ENCODE results near the gene ARID5B.

Gene ARID5B

DNA sequence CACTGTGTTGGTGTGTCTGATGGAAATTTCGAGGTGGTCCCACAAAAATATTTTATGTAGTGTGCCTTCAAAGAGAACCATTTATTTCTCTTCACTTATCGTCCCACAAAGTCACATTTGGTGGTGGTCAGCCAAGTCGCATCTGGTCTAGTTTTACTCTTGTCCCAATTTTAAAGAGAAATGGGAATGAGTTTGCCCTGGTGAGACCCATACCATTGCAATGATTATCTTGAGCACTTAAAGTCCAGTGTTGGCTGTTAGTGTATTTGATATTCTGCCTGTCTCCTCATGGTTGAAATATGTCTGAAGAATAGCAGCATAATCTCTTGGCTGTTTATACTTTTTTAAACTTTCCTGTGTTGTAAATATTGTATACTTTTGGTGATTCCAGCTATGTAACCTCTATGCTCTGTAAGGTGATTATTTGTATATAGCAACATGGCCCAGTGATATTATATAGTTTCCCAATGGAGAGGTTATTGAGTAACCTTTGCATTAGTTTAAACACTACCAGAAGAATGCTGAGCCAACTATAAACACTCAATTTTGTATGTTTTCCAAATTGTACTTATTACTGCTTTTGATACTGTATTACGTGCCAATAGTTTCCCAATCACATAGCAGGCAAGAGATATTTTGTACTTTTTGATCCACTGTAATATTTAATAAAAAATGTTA is 194.9 kb downstream of the ARID5B start:
- no peak for DNase-seq (ENCODE audit: low spot score)

DNA sequence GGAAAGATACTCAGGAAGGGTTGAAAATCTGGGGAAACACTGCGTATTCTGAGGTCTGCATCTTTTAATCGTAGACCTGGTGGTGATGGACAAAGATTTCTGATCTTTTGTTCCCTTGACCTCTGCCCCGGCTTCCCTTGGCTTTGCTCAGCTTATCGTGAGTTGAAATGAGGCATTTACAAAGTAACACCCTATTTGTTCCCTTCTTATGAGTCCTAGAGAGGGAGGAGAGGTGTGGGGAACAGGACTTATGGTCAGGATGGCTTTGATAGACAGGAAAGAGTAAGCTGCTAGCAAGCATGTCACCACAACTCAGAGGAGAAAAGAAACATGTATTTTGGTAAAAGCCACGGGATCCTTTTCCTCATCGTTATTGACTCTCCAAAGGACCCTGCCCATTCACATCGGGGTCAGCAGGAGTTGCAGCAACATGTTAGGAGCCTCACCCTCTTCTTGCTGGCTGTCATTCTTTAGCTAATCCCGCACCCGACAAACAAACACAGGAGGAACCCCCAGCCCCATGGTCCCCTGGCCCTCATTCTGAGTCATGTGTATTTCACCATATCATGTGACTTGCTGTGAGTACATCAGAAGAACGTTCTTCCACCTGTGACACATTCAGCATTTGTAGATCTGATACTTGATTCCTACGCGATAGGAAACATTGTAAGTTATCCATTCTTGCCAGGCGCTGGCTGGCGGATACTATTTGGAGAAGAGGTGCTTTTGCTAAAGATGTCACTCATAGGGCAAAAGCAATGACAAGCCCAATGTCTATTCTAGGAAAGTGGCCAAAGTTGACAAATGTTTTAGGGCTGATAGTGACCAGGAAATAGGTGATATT is 197.0 kb downstream of the ARID5B start:
- no peak for DNase-seq (ENCODE audit: low spot score)

DNA sequence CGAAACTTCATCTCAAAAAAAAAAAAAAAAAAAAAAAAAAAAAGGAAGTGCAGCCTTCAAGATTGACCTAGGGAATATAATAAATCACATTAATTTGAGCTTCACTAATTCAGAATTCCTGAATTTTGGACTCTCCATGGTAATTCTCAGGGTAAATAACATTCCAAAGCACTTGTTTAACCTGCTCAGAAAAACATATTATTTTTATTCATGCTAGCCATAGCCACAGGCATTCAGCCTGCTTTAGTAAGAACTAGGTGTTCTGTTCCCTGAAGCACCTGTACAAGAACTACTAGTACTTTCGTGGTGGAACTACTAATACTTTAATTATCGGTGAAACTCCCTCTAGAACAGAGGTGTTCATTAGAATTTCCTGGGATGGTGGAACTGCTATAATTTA is 197.8 kb downstream of the ARID5B start:
- DNase-seq (ENCODE audit: low spot score): no peak

DNA sequence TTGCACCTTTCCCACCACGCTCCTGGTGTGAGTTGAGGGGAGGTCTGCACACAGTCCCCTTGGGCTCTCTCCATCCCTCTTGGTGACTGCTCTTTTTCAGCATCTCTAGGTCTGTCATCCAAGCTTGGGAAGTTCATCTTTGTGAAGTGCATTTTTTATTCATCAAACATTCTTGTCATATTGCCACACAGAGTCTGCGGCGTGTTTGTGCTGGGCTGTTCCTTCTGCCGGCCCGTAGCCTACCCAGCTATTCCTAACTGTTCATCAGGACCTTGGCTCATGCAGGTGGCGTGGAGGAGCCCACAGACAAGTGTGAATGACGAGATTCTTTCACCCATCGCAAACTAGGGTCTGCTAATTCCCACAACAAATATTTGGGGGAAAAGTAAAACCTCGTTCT is 202.4 kb downstream of the ARID5B start:
- no peak for DNase-seq (ENCODE audit: low spot score)

DNA sequence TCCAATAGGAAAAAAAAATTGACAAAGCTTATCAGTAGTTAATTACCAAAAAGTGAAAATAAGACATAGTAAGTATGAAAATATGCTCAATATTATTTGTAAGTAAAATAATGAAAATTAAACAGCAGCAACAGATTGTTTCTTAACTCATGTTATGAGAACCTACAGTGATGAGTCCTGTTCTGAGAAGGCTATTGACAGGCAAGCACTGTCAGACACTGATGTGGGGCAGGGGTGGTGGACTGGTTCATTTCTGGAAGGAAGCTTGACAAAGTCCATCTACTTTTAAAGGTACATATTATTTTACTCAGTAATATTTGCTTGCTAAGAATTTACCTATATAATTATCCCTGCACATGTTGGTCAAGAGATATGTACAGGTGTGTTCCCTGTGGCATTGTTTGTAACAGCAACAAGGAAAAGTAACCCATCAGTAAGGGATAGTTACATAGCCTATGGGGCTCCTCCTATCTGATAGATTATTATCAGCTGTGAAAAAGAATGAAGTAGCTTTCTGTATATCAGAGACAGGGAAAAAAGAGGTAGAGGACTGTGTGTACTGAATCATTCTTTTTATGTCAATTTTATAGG is 205.5 kb downstream of the ARID5B start:
- DNase-seq (ENCODE audit: low spot score): no peak

DNA sequence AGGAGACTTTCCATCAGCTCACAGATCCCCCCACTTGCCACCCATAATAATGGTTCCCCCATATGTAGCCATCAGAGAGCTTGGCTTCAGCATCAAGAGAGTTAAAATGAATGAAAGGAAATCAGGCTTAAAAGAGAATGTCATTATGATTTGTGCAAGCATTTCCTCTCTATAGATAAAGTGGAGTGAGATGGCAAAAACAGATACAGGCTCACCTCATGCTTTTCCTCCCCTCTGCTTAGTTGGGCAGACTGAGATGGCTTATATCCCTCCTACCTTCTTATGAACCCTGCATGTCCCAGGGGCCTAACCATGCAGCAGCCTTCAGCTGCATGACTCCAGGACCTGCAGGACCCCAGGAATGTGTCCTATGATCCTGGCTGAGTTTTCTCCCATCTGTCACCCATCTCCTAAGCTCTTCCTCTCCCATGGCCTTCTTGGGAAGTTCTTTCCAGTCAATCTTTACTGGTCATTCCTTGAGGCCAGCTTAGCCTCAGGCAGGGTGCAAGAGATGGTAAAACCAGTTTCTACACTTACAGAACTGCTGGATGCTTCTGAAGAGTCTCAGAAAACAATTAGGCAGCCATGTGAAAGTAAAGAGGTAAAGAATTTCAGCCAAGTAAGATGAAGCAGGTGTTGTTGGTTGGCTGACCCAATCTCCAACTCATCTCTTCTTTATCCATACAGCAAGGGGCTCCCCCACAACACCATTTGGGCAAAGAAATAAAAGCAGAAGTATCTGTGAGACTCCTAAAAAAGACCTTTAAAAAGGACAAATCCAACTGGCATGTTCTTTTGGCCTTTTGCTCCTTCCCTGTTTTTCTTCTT is 207.5 kb downstream of the ARID5B start:
- no peak for DNase-seq (ENCODE audit: low spot score)

DNA sequence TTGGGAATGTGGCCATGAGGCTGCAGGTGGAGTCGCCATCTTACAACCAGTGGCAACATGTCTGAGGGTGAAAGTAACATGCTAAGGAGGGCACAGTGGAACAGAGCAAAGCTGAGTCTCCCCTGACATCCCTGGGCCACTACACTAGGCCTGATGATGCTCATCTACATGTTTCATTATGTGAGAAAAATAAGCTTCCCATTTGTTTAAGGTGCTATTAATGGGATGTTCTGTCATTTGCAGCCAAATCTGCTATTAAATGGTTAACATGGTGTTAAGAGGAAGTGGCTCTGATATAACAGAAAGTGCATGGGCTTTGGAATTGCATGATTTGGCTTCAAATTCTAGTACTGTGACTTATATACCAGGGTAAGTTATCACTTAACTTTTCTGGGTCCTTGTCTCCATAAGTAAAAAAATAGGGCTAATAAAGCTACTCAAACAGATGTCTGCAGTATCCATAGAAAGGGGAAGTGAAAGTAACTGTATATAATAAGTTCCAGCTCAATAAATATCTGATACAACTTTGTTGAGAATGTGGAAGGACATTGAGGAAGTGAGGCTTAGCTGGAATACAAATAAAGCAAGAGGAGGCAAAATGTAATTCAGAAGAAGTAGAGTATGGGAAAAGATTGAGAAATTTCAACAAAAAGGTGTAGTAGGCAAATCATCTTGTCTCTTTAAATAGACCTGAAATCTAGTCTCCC is 208.2 kb downstream of the ARID5B start:
- no peak for DNase-seq (ENCODE audit: low spot score)

DNA sequence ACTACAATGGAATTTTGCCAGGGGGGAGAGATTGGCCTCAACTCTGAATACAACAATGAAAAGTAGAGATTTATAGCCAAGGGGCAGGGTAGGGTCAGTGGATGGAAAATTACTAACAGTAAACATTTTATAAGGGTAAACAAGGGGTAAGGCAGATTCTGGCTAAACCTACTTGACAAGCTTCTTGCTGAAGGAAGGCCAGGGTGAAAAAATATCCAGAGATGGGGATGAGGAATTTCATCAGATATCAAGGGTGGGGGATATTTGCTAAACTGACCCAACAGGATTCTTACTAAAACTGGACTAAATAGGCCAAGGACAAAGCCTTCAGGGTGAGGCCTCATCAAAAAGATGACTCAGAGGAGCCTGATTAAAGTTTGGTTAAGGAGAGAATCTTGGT is 210.8 kb downstream of the ARID5B start:
- DNase-seq (ENCODE audit: low spot score): no peak

DNA sequence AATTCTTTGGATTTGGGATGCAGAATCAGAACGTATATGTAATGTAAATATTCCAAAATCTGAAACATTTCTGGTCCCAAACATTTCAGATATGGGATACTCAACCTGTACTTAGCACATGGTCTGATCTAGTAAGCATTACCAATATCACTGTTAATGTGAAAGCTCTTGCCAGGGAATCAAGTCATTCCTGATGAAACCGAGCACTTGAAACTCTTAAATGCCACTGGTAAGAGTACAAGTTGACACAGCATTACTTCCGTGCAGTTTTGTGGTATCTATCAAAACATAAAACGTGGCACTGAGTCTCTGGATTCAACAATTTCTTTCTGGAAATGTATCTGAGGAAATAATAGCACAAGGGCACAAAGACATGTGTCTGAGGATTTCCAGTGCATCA is 211.5 kb downstream of the ARID5B start:
- DNase-seq (ENCODE audit: low spot score): no peak

DNA sequence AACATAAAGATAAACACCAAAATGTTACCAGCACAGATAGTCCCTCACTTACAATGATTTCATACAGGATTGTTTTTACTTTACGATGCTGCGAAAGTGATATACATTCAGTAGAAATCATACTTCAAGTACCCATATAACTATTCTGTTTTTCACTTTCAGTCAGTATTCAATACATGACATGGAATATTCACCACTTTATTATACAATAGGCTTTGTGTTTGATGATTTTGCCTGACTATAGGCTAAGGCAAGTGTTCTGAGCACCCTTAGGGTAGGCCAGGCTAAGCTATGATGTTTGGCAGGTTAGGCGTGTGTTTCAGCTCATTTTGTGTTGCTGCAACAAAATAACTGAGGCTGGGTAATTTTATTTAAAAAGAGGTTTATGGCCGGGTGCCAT is 212.2 kb downstream of the ARID5B start:
- DNase-seq (ENCODE audit: low spot score): no peak

DNA sequence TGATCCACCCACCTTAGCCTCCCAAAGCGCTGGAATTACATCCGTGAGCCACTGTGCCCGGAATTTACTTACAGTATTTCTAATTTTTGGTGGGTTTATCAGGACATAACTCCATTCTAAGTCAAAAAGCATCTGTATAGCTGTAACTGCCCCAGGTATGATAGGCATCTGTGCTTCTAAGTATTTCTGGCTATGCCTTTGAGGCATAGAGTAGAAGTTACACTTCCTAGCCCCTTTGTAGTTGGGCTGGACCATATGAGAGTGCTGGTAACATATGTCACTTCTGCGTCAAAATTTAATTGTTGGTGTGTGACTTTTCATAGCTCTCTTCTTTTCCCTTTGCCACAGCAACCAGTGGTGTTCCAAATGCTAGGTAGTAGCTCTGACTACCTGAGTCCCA is 213.8 kb downstream of the ARID5B start:
- no peak for DNase-seq (ENCODE audit: low spot score)

DNA sequence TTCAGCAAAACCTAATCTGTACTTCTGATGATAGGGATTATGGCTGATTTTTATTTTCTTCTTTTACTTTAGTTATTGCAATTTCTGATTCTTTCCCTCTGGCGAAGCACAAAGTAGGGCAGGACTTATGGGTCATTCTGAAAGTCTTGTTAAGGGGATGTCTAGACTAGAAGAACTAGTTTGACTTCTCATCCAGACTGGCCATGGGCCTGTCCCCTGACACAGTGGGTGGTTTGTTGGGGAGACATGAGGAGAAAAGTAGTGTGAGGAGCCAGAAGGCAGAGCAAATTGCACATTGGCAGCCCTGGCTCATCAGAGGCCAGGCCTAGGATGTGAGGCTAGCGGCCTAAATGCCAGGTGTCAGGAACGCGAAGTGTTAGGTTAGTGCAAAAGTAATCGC is 214.3 kb downstream of the ARID5B start:
- no peak for DNase-seq (ENCODE audit: low spot score)

DNA sequence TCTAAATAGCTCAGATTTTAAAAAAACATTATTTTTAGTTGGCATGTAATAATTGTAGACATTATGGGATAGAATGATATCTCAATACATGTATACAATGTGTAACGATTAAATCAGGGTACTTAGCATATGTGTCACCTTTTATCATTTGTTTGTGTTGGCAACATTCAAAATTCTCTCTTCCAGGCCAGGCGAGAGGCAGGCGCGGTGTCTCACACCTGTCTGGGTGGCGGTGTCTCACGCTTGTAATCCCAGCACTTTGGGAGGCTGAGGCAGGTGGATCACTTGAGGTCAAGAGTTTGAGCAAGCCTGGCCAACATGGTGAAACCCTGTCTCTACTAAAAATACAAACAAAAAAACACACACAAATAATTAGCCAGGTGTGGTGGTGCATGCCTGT is 215.4 kb downstream of the ARID5B start:
- no peak for DNase-seq (ENCODE audit: low spot score)

DNA sequence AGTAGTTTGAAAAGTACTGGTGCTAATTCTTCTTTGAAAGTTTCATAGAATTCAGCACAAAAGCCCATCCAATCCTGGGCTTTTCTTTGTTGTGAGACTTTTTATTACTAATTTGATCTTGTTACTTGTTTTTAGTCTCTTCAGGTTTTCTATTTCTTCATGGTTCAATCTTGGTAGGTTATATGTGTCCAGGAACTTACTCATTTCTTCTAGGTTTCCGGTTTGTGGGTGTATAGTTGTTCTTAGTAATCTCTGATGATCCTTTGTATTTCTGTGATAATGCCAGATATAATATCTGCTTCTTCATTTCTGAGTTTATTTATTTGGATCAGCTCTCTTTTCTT is 219.7 kb downstream of the ARID5B start:
- no peak for DNase-seq (ENCODE audit: low spot score)

DNA sequence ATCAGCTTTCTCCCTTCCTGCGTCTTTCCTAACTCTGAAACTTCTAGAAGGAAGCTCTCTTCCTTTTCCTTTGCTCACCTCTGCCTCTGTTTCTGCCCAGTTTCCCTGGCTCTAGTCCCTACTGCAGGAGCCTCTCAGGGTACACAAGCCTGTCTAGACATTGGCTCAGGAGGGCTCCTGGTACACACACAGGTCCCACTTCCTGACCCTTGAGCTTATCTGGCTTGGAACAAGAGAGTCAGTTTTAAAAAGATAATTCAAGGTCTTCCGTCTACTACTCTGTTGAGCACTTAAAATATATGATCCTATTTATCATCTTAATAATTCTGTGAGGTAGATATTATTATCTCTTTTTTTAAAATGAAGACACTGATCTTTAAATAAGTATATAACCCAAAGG is 226.5 kb downstream of the ARID5B start:
- no peak for DNase-seq (ENCODE audit: low spot score)

DNA sequence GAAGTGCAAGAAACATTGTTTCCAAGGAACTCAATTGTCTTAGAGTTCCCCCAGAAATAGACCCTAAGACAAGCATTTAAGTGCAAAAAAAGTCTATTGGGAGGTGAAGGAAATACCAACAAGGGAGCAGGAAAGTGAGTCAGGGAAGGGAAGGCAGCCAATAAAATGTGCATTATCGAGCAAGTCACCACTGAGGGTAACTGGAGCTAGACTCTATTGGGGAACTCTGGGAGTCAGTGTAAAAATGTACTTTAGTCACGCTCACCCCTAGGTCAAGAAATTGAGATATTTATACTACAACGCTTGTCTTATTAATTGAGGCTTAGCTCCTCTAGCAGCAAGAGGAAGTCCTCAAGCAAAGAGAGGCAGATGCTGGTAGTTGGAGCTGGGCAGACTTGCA is 229.4 kb downstream of the ARID5B start:
- no peak for DNase-seq (ENCODE audit: low spot score)

DNA sequence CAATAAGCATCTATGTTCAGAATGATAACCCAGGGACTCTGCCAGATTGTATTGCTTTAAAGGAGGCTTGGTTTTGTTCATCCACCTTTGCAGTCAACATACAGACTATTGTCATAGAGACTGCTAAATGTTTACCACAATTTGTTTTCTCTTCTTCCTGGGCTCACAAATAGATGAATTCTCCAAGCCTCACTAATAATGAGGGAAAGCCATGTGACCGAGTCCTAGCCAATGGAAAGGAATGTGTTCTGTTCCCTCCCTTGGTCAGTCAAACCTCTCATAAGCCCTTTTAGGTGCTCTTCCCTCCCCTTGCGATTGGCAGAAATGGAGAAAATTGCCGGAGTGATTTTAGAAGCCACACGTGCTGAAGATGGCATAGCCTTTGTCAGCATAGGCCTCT is 230.2 kb downstream of the ARID5B start:
- DNase-seq (ENCODE audit: low spot score): no peak

DNA sequence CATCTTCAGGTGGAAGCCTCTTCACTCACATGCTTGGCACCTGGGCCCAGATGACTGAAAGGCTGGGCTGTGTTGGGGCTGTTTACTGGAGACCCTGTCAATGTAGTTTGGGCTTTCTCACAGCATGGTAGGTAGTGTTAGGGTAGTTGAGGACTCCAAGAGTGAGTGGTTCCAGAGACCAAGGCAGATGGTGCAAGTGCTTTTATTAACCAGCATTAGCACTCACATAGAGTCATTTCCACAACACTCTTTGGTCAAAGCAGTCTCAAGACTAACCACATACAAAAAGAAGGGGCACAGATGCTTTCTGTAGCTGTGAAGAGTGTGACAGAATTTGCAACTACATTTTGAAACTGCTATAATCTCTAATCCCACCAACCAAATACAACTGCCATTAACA is 232.1 kb downstream of the ARID5B start:
- no peak for DNase-seq (ENCODE audit: low spot score)

DNA sequence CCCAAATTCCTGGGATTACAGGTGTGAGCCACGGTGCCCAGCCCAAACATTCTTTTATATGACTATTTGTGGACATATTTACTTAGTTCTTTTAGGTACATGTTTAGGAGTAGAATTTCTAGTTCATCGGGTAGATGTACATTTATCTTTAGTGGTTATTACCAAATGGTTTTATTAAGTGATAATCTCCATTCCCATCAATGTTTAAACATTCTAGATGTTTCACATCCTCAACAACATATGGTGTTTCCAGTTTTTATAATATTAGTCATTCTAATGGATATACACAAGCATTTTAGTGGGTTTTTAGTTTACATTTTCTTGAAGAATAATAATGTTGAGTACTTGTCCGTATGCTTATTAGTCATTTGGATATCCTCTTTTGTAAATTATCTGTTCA is 235.4 kb downstream of the ARID5B start:
- DNase-seq (ENCODE audit: low spot score): no peak
